WERI-Rb-1 (cell line): ENCODE data around the gene AMHR2.
"Not testable (repeated sequence)": the region's sequence is repeated elsewhere in the genome, so short reads cannot be mapped to it uniquely, and the experiment has no call there.

Experiments
- DNase-seq: peaks from one replicate; pipeline ENCODE4 v3.0.0-alpha.2; 2020
- H3K27ac ChIP-seq: fragments of 250-450 bp; sonication (Bioruptor Pico); 2 replicates; pipeline ENCODE4 v1.5.1; 2020; ENCODE audit warnings: mild to moderate bottlenecking, moderate library complexity
- H3K27me3 ChIP-seq: fragments of 250-450 bp; sonication (Bioruptor Pico); 2 replicates; pipeline ENCODE4 v1.5.1; 2021; ENCODE audit warnings: mild to moderate bottlenecking, low read depth, moderate library complexity; ENCODE audit not compliant: insufficient read depth, severe bottlenecking
- H3K36me3 ChIP-seq: fragments of 250-450 bp; sonication (Bioruptor Pico); 2 replicates; pipeline ENCODE4 v1.5.1; 2020; ENCODE audit warnings: mild to moderate bottlenecking, moderate library complexity
- H3K4me3 ChIP-seq: 2 replicates; pipeline ENCODE4 v1.5.1; 2011; ENCODE audit warnings: low read depth, mild to moderate bottlenecking, control low read depth, low read length
- H3K9me3 ChIP-seq: fragments of 250-450 bp; sonication (Bioruptor Pico); 2 replicates; pipeline ENCODE4 v1.5.1; 2021; ENCODE audit warnings: mild to moderate bottlenecking, moderate library complexity; ENCODE audit not compliant: severe bottlenecking
- CTCF ChIP-seq: IDR thresholded peaks from 2 replicates; pipeline ENCODE4 v1.5.1; 2011; ENCODE audit warnings: low read depth, mild to moderate bottlenecking, control low read depth, inconsistent platforms, low read length

AMHR2 gene

GRCh38 chr12:53388932-53389331 is 34.7 kb upstream of the AMHR2 start:
- no peak for DNase-seq
- no peak for TF ChIP-seq CTCF
- Histone ChIP-seq H3K27me3 (no peaks in the 10 kb centered on the region), H3K36me3 (peaks cover 69% of the 10 kb centered on the region), H3K9me3 (no peaks in the 10 kb centered on the region), H3K27ac (no peak overlapping the region), H3K4me3 (no peak overlapping the region)

GRCh38 chr12:53389702-53390101 is 34.0 kb upstream of the AMHR2 start:
- no peak for DNase-seq
- Histone ChIP-seq H3K4me3 (no peak overlapping the region), H3K9me3 (no peaks in the 10 kb centered on the region), H3K36me3 (peaks cover 62% of the 10 kb centered on the region), H3K27ac (no peak overlapping the region), H3K27me3 (no peaks in the 10 kb centered on the region)
- no peak for TF ChIP-seq CTCF

- TF ChIP-seq CTCF = no peak
- H3K36me3 ChIP-seq = peaks cover 48% of the 10 kb centered on the region
- DNase-seq = no peak
- H3K9me3 ChIP-seq = no peaks in the 10 kb centered on the region
- H3K27ac ChIP-seq = no peak overlapping the region
- no peak overlapping the region for H3K4me3 ChIP-seq
- no peaks in the 10 kb centered on the region for H3K27me3 ChIP-seq
Measured at GRCh38 chr12:53391724-53392123, 31.9 kb upstream of the AMHR2 start.

- no peak for TF ChIP-seq CTCF
- Histone ChIP-seq H3K27me3 (no peaks in the 10 kb centered on the region), H3K4me3 (no peak overlapping the region), H3K36me3 (peaks cover 17% of the 10 kb centered on the region), H3K9me3 (no peaks in the 10 kb centered on the region), H3K27ac (no peak overlapping the region)
- DNase-seq = no peak
Measured at GRCh38 chr12:53399896-53400295, 23.8 kb upstream of the AMHR2 start.

- not testable (repeated sequence) for DNase-seq, H3K4me3 ChIP-seq, H3K27me3 ChIP-seq, H3K27ac ChIP-seq, H3K9me3 ChIP-seq
- H3K36me3 ChIP-seq = peaks cover 27% of the 10 kb centered on the region
Measured at GRCh38 chr12:53402351-53402750, 21.3 kb upstream of the AMHR2 start.

- no peak overlapping the region for H3K27ac ChIP-seq
- no peak for DNase-seq
- no peak for TF ChIP-seq CTCF
Measured at GRCh38 chr12:53402871-53403270, 20.8 kb upstream of the AMHR2 start.

More at GRCh38 chr12:53402871-53403270, 20.8 kb upstream of the AMHR2 start:
- Histone ChIP-seq H3K36me3 (peaks cover 29% of the 10 kb centered on the region), H3K27me3 (no peaks in the 10 kb centered on the region), H3K4me3 (no peak overlapping the region), H3K9me3 (no peaks in the 10 kb centered on the region)
